22Rv1 (cell line): ENCODE measurements around the gene TTLL1.

Experiments used
- ZFX ChIP-seq: fragments of 450-650 bp; IDR thresholded peaks from 2 replicates; pipeline ENCODE4 v1.6.1; 2017; ENCODE audit warnings: antibody characterized with exemption, borderline replicate concordance
- TF ChIP-seq, protein P1 (sequence below): fragments of 450-650 bp; IDR thresholded peaks from 2 replicates; pipeline ENCODE4 v1.5.1; 2017; ENCODE audit warnings: mild to moderate bottlenecking

DNA sequence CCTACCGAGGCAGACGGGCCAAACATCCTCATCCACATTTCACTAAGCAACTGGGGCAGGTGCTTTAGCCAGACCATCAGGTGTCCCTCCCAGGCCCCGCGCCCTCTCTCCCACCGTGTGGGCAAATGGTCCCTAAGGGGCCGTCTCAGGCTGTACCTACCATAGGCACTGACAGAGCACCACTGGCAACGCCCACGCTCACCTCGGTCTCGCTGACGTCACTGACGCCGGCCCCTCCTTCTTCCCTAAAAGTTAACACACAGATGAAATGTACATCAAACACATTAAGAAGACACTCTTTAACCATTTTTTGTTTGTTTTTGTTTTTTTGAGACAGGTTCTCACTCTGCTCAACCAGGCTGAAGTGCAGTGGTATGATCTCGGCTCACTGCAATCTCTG is 9.4 kb downstream of the TTLL1 start:
- TF ChIP-seq, protein P1, sequence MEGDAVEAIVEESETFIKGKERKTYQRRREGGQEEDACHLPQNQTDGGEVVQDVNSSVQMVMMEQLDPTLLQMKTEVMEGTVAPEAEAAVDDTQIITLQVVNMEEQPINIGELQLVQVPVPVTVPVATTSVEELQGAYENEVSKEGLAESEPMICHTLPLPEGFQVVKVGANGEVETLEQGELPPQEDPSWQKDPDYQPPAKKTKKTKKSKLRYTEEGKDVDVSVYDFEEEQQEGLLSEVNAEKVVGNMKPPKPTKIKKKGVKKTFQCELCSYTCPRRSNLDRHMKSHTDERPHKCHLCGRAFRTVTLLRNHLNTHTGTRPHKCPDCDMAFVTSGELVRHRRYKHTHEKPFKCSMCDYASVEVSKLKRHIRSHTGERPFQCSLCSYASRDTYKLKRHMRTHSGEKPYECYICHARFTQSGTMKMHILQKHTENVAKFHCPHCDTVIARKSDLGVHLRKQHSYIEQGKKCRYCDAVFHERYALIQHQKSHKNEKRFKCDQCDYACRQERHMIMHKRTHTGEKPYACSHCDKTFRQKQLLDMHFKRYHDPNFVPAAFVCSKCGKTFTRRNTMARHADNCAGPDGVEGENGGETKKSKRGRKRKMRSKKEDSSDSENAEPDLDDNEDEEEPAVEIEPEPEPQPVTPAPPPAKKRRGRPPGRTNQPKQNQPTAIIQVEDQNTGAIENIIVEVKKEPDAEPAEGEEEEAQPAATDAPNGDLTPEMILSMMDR, result no peak
- no peak for TF ChIP-seq ZFX
